Endometrial microvascular endothelial cells (primary cell): Measurements from ENCODE around the gene SLC16A3. TPM values are rescaled to one million over a fixed set of nuclear protein-coding genes. Genes with fewer than 3 reads are reported as not detected.
"Not testable (repeated sequence)": the region's sequence is repeated elsewhere in the genome, so short reads cannot be mapped to it uniquely, and the experiment has no call there.

Experiments
- in situ Hi-C: cut with HindIII; loops from 2 replicates; pipeline ENCODE4 v1.10.0; 2017; ENCODE audit warnings: low sequenced_read_pairs, low pct_unique_long_range_greater_than_20kb; ENCODE audit errors: inconsistent ontology term
- total RNA-seq: library from RNA; depleted of rRNA; stranded (reverse); fragments of >200 nt; gene quantifications from one replicate; pipeline ENCODE4 v1.2.3, GENCODE V29; 2015; ENCODE audit errors: inconsistent ontology term

The SLC16A3 gene
- total RNA-seq, 1 donor from 2014 or later = 345 TPM

DNA sequence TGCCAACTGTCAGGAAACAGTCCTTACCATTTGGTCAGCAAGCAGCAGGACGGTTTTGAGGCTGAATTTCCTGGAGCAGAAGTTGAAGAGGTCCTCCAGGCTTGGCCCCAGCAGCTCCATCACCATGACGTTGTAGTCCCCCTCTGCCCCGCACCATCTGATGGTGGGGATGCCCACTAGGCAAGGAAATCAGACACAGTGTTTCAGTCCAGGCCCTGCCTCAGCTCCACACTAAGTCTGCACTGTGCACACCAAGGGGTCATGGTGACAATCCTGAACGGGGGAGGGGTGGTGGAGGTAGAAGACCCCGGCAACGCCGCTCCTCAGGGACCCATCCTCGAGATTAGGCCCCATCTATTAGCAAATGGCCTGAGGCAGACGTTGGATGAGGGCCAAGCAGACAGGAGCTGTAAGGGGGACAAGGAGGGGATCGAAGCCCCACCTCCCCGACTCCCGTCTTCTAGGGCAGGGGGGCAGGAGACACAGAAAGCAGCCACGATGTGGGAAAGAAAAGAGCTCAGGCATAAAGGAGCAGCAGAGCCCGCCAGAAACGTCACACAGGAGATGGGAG is 26.6 kb downstream of the SLC16A3 start:
- in situ Hi-C loops = no loop called here

DNA sequence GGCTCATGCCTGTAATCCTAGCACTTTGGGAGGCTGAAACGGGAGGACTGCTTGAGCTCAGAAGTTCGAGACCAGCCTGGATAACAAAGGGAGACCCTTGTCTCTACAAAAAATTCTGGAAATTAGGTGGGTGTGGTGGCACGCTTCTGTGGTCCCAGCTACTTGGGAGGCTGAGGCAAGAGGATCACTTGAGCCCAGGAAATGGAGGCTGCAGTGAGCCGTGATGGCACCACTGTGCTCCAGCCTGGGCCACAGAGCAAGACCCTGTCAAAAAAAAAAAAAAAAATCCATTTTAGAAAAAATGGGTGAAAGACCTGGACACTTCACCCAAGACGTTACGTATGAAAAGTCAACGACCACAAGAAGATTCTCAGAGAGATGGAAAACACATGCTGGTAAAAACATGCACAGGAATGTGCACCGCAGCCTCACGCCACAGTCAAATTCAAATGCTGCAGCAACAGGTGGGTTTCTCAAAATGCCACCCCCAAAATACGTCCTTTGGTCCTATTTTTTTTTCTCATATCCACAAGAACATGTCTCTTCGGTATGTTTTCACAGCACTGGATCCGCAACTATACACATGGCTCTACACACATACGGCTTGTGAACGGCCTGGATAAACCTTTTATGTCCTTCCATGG is 27.5 kb downstream of the SLC16A3 start:
- in situ Hi-C loops = no loop called here

DNA sequence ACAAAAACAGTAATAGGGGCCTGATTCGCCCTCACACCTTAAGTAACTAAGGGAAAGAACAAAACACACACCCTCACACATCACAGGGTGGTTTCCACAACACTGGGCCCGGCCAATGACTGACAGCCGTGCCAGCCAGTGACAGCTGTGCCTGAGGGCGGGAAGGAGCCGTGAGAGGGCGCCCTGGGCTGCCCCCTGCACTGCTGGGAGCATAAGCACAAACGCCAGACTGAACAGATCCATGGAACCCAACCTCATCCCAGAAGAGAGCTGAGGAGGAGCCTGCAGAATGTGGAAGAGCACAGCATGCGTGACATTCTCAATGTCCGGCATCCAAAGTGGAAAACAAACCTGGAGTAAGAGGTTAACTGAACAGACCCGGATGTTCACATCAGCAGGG is 28.6 kb downstream of the SLC16A3 start:
- in situ Hi-C loops = no loop called here

DNA sequence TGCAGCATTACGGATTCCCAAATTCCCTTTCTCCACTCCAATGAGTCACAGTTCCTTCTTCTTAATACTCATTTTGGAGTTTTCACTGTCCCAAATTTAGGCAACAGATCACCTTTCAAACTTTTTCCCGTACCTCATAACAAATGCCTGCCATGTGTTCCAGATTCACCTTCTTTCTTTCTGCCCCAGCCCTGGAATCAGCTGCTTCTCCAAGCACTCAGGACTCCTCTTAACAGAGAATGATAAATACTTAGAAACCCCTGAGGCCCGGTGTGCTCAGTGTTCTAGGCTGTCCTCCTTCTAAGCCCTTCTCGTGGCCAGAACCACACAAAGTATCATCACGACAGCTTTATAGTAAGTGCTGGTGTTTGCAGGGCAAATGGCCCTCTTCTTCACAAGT is 29.7 kb downstream of the SLC16A3 start:
- in situ Hi-C loops = no loop called here

DNA sequence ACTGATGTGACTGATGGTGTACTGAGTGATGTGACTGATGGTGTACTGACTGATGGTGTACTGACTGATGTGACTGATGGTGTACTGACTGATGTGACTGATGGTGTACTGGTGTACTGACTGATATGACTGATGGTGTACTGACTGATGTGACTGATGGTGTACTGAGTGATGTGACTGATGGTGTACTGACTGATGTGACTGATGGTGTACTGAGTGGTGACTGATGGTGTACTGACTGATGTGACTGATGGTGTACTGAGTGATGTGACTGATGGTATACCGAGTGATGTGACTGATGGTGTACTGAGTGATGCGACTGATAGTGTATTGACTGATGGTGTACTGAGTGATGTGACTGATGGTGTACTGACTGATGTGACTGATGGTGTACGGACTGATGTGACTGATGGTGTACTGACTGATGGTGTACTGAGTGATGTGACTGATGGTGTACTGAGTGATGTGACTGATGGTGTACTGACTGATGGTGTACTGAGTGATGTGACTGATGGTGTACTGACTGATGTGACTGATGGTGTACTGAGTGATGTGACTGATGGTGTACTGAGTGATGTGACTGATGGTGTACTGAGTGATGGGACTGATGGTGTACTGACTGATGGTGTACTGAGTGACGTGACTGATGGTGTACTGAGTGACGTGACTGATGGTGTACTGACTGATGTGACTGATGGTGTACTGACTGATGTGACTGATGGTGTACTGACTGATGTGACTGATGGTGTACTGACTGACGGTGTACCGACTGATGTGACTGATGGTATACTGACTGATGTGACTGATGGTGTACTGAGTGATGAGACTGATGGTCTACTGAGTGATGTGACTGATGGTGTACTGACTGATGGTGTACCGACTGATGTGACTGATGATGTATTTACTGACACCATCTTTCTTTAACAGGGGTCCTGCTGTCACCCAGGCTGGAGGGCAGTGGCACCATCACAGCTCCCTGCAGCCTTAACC is 31.4 kb downstream of the SLC16A3 start:
- in situ Hi-C loops = not testable (repeated sequence)

DNA sequence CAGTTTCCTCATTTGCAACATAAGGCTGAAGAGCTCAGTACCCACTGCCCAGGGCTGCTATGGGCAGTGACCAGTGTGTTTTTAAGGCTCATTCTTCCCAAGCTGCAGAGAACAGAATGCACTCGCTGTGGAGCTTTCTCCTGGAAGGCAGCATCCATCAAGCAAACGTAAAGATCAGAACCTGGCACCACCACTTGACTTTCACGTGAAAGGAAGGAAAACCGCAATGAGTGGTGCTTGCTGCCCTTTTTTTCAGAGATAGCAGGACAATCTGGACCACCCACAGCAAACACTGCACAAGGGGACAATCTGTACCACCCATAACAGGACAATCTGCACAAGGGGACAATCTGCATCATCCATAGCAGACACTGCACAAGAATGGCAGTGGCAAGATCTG is 33.5 kb downstream of the SLC16A3 start:
- in situ Hi-C loops = no loop called here

DNA sequence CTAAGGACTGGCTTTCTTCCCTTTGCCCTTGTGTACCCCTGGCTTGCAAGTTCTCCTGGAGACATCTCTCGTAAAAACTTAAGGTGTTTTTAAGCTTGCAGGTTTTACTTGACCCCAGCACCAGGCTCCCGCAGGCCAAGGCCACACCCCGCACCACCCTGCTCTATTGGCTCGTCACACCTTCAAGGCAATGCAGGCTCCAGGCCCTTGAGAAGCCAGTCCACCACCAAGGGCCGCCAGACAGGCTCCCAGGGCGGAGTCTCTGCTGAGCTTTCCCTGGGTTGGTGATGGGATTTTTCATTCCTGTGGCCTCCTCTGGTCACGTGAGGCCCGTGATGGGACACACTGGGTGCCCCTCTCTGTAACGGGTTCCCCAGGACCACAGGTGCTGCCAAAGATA is 34.8 kb downstream of the SLC16A3 start:
- in situ Hi-C loops = no loop called here

GRCh38 chr17:82266142-82266541 is 37.3 kb downstream of the SLC16A3 start:
- in situ Hi-C loops = no loop called here

GRCh38 chr17:82267575-82268379 is 38.9 kb downstream of the SLC16A3 start:
- in situ Hi-C loops = no loop called here

DNA sequence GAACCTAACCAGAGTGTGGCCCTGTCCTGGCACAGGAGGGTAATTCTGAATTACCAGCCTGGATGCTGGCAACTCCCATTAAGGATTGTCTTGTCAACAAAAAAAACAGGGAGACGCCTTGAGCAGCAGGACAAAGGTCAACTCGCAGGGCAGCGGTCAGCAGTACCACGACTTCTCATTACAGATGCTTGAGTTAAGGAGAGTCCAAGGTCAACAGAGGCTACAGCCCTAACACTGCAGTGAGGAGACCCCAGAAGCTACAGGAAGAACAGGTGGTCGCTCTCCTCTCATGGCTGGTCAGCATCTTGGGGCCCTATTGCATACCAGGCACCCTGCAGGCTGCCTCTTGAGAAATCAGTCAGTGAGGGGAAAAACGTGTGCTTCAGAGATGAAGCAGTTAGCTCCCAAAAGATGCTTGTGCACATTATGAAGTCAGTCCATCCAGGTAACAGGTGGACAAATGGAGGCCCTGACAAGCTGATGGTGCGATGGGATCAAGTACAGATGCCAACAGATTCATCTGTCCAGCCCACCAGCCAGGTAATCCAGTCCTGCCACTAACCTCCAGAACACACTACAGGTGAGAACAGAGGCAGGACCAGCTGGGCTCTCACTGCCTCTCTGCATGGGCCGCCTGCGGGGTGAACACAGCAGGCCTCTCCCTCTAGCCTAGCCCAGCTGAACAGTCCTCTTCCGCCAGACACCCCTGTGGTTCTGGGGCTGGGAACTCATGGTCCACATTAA is 40.5 kb downstream of the SLC16A3 start:
- in situ Hi-C loops = no loop called here

- in situ Hi-C loops = no loop called here
Measured at GRCh38 chr17:82269882-82270500, 41.1 kb downstream of the SLC16A3 start.

DNA sequence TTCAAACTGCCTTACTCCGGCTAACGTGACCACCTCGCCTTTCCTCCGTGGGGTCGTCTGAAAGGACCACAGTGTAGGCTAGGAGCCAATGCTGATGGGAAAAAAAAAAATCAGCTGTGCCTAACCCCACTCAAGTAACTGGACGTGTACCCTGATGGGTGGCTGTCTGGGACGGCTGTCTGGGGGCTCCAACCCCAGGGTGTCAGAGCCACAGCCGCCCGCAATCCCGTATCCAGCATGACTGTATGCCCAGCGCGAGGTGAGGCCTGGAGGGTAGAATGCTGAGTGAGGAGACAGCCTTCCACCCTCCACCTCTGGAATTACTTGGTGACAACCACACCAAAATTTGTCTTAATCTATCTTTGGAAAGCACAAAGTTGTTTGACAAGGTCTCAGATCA is 41.8 kb downstream of the SLC16A3 start:
- in situ Hi-C loops = no loop called here

DNA sequence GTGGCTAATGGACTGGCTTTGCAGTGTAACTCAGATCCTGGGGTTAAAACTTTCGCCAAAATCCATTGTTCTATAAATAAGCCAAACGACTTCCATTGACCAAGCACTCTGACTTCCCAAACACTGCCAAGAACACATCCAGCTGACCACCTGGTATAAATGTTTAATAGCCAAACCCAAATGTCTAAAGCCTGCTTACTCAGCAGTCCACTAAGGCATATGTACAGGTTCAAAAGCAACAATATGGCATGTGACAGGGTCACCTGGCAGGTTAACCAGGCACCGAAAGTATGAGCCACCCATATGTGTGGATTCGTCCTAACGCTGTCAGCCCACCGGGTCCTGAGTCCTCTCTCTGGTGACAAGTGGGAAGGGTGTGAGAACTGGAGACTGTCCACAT is 42.6 kb downstream of the SLC16A3 start:
- in situ Hi-C loops = no loop called here

- in situ Hi-C loops = no loop called here
Measured at GRCh38 chr17:82272495-82273326, 43.9 kb downstream of the SLC16A3 start.

- in situ Hi-C loops = no loop called here
Measured at GRCh38 chr17:82273327-82274133, 44.7 kb downstream of the SLC16A3 start, which contains the start of gene CSNK1D. TSS of gene CSNK1D (minus strand) at chr17:82273700. CDS start at chr17:82273381, 319 bp downstream.
